NCI-H69 (cell line): ENCODE measurements around the gene BFSP2.
A peak's percentile ranks its signal among the peaks of the same experiment; 100 is the strongest.

Experiments
- DNase-seq: peaks from one replicate; lab custom pipeline; 2025; lab: John Stamatoyannopoulos, UW

The BFSP2 gene

GRCh38 chr3:133400006-133400515 is at the start of gene BFSP2:
Gene BFSP2 (plus strand): TSS chr3:133400056. CDS start chr3:133400084, 28 bp downstream.
- no peak for DNase-seq

GRCh38 chr3:133354721-133355120 is 45.1 kb upstream of the BFSP2 start:
- no peak for DNase-seq

- peak; percentile 20 for DNase-seq
Observed at GRCh38 chr3:133360476-133360875, 39.4 kb upstream of the BFSP2 start.

- DNase-seq = no peak
Observed at GRCh38 chr3:133361011-133361410, 38.8 kb upstream of the BFSP2 start.

GRCh38 chr3:133361435-133361834 is 38.4 kb upstream of the BFSP2 start:
- DNase-seq = no peak

GRCh38 chr3:133362539-133362938 is 37.3 kb upstream of the BFSP2 start:
- DNase-seq = peak; percentile 73

- no peak for DNase-seq
Observed at GRCh38 chr3:133364704-133365103, 35.2 kb upstream of the BFSP2 start.

- no peak for DNase-seq
Observed at GRCh38 chr3:133366921-133367320, 32.9 kb upstream of the BFSP2 start.

- DNase-seq = no peak
Observed at GRCh38 chr3:133367403-133367802, 32.5 kb upstream of the BFSP2 start.

GRCh38 chr3:133367956-133368355 is 31.9 kb upstream of the BFSP2 start:
- no peak for DNase-seq

GRCh38 chr3:133368371-133369067 is 31.3 kb upstream of the BFSP2 start:
- no peak for DNase-seq

GRCh38 chr3:133369068-133369440 is 30.8 kb upstream of the BFSP2 start:
- no peak for DNase-seq

GRCh38 chr3:133371181-133371580 is 28.7 kb upstream of the BFSP2 start:
- DNase-seq = no peak

- DNase-seq = no peak
Observed at GRCh38 chr3:133371676-133372075, 28.2 kb upstream of the BFSP2 start.

GRCh38 chr3:133374708-133375402 is 25.0 kb upstream of the BFSP2 start:
- peak; percentile 78 for DNase-seq

- DNase-seq = no peak
Observed at GRCh38 chr3:133375403-133375745, 24.5 kb upstream of the BFSP2 start.

- peak; percentile 40 for DNase-seq
Observed at GRCh38 chr3:133376810-133377209, 23.0 kb upstream of the BFSP2 start.

- peak; percentile 44 for DNase-seq
Observed at GRCh38 chr3:133377396-133377795, 22.5 kb upstream of the BFSP2 start.

GRCh38 chr3:133379926-133380325 is 19.9 kb upstream of the BFSP2 start:
- DNase-seq = no peak

GRCh38 chr3:133380481-133381225 is 19.2 kb upstream of the BFSP2 start:
- no peak for DNase-seq

GRCh38 chr3:133381346-133382109 is 18.3 kb upstream of the BFSP2 start:
- no peak for DNase-seq

GRCh38 chr3:133383175-133383574 is 16.7 kb upstream of the BFSP2 start:
- DNase-seq = peak; percentile 21
